Activated CD4-positive, alpha-beta T cell treated with anti-CD3 and anti-CD28 coated beads, Interleukin-2, amount 50 U/mL, for 48 hours (primary cell): ENCODE results near the gene ZNF189.

Experiments
- DNase-seq, 2 experiments: peaks; one replicate each; pipeline ENCODE4 v3.0.0-alpha.2; 2020

Gene ZNF189

DNA sequence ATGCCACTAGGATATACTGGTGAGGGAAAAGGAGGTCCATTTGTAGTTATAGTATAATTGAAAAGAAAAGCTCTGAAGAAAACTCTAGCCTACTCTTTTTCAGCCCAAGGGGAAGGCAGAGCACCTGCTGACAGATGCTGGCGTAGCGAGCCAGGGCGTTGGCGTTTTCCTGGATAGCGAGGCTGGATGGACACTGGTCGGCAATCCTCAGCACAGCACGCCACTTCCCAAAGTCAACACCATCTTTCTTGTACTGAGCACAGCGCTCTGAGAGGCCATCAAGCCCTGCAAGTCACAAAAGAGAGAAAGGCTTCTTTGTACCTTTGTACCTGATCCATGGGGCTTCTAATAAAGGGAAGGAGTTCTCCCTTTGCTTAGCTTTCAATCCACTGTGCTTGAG lies 28.7 kb downstream of the ZNF189 start:
- no peak for DNase-seq

DNA sequence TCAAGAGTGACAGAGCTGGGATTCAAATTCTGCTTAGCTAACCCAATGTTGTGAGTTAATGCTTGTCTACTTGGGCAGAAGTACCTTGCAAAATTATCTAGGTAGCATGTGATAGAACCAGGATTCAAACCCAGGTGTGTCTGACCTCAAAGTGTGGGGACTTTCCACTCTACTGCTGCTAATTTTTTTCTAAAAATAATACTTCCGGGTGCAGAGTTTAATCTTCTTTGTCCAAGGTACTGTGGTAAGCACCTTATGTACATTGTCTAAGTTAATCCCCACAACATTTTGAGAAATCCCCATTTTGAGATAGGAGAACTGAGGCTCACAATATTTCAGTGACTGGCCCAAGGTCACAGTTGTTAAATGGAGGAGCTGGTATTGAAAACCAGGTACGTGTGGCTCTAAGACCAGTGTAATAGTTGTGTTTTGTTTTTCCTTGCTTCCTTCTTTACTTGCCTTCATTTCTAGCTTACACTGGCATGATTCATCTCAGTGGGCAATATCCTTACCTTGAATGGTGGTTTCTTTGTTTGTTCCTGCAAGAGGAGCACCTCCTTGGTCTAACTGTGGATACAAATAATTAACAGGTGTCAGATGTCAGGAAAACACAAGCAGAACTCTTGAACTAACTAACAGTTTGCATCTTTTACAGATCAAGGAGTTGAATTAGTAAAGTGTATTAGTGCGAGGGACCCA lies 29.5 kb downstream of the ZNF189 start:
- no peak for DNase-seq

DNA sequence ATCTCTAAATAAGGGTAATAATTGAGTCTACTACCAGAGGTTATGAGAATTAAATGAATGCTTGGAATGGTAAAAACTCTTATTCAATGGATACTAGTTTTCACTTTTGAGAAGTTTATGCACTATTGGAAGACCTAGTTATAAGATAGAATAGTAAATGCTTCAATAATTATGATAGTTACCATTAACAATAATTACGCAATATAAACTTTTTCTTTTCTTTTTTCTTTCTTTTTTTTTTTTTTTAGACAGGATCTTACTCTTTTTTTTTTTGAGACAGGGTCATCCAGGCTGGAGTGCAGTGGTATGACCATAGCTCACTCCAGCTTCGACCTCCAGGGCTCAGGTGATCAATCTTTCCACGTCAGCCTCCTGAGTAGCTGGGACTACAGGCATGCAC lies 30.3 kb downstream of the ZNF189 start:
- DNase-seq = no peak

DNA sequence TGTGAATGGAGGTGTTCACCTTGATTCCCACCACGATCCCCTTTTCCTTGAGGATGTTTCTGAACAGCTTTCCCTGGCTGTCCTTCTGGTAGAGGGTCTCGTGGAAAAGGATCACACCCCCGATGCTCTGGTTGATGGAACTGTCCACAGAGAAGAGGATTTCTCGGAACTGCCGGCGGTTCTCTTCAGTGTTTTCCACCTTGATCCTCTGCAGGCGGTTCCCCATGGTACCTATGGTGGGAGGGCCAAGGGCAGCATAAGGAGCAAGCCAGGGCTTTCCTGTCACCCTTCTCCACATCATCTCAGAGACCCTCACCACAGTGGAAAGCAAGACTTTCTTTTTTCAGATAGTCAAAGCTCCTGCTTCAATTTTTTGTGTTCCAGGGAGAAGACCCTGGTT lies 31.1 kb downstream of the ZNF189 start:
- DNase-seq = no peak

DNA sequence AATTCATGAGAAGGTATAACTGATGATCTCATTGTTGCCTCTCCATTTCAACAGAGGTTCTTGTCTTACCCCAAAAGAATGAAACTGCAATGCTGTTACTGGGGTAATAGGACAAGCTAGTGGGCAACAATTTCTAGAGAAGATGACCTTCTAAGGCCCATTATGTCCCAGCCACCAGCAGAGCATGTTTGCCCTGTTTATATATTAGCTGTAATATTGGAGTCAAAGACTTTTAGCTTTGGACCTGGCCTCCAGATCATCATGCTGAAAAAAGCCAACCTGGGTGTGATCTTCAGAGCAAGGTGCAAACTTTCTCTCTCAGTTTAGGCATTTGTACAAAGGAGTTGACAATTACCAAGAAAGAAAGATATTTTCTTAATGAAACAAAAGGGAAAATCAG lies 33.5 kb downstream of the ZNF189 start:
- DNase-seq = no peak

DNA sequence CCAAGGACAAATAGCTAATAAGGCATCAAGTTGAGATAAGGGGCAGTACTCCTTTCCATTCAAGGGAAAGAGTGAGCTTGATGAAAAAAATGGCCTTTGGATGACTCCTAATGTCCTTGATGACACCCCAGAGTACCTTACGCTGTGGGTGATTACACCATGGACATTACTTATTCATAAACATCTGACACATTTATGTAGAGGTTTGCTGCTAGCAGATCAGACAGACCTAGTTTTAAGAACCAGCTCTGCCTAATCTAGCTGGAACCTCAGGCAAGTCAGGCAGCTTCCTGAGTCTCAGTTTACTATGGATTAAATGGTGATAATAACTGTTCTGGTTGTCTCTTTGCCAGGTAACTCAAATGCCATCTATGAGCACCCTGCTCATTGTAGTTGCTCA lies 34.1 kb downstream of the ZNF189 start:
- DNase-seq = no peak

DNA sequence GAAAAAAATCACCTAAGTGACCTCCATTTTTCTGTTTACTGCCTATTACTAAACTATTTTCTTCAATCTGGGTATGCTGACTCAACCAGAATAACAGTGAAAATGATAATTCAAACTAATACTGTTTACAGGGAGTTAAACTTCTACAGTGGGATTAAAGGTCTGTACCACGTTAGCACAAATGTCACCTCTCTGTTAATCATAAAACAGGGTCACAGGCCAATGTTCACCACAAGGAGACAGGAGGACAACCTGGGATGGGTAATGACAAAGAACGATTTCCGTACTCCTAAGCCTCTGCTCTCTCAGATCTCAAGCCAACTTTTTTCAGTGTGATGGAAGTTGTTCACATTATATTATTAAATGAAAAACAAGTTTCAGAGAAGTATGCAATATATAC lies 34.6 kb downstream of the ZNF189 start:
- no peak for DNase-seq

DNA sequence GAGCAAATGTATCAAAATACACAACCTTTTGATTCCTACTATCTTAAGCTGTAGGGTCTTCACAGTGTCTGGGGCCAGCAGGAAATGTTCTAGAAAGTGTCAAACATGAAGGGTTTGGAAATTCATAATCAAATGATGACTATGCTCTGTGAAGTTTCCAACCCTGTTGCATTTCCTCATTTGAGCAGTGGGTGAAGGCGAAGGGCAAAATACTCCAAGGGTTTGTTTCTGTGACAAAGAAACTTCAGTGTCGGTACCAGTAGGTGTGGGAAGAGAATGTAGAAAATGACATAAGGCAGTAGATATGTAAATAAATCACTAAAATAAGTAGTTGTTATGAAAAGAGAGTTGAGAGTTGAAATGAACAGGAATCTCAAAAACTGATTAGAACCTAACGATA lies 36.3 kb downstream of the ZNF189 start:
- no peak for DNase-seq

DNA sequence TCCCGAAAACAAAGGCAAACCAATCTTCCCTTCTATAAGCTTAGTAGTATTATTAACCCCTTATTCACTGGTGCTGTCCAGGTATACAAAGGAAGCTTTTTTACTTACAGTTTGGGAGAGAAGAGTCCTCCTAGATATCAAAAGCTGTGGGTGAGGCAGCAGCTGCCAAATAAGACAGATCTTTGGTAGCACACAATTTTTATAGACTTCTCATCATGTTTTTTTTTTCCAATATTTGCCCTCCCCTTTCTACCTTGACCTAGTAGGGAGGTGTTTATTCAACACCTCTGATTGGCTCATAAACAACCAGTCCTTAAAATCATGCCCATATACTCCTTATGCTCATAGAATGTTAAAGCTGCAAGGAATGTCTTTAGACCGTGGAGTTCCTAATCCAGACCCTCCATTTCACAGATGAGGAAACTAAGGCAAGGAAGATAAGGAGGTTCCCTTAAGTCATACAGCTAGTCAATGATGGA lies 37.0 kb downstream of the ZNF189 start, which contains the start of gene ALDOB:
Gene ALDOB (minus strand): TSS at position 174 of the 479 bp plus-strand sequence. CDS start 4,887 bp downstream, outside the sequence.
- DNase-seq = no peak

DNA sequence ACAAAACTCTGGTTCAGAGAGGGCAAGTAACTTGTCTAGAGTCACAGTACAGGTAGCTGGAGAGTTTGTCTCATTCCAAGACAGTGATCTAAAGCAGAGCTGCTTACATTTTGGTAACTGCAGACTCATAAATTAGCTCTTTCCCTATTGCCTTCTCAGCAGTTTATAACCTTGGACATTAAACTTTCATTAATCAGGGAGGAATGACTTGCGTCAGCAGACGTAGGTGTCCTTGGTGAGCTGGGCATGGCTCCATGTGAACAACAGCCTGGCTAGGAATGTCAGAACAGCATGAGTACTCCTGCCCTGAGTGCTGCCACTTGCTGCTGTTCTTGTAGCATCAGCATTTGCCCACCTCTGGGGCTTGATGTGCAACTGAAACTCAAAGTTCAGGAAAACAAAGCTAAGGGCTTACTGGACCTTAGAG lies 39.2 kb downstream of the ZNF189 start:
- DNase-seq = no peak

DNA sequence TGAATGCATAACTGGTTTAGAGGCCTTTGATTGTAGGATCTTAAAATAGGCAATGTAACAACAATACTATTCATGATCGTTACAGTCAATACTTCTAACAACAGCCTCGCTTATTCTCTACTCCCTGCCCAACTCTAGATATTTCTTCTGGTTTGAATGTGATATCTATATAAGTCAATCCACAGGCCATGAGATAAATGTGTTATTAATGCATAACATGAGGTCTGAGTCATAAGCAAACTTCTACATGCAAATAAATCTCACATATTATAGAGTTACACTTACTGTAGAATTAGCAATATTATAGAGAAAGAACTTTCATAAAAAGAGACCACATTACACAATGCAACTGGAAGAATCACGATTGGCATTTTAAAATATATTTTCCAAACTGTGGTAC lies 39.9 kb downstream of the ZNF189 start:
- DNase-seq = no peak

DNA sequence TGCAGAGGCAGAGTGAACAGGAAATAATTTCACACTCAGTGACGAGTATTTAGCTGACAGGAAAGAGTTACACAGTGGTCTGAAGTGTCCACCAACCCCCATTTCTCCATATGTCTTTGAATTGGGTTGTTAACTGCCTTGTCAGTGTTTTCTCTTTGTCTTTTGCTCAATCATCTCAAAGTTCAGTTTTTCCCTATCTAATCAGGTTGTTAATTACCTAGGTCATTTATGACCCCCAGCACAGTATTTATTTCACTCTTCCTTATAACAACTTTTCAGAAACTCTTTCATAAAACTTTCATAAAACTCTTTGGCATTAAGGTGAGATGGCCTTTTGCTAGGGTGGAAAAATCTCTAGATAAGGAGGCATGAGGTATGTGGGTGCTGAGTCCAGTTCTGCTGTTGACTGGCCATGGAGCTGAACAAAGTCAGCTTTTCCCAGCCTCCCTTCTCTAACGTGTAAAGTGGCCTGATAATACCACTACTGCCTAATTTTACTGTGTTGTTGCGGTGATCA lies 42.1 kb downstream of the ZNF189 start:
- DNase-seq = no peak

DNA sequence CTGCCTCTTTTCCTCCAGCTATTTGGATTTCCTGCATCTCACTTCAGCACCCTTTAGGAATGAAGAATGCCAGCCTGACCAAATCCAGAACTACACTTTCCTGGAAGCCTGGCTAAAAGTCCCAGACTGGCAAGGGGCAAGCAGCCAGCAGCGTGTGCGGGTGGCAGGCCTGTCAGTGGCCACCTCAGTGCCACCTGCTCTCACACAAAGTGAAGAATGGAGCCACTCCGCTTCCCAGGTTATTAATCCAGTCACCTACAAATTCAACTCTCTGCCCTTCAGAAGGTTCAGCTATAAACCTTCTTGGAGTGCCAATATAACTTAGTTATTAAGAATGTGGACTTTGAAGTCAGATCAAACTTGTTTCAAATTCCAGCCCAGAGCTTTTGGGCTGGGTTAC lies 43.7 kb downstream of the ZNF189 start:
- no peak for DNase-seq

DNA sequence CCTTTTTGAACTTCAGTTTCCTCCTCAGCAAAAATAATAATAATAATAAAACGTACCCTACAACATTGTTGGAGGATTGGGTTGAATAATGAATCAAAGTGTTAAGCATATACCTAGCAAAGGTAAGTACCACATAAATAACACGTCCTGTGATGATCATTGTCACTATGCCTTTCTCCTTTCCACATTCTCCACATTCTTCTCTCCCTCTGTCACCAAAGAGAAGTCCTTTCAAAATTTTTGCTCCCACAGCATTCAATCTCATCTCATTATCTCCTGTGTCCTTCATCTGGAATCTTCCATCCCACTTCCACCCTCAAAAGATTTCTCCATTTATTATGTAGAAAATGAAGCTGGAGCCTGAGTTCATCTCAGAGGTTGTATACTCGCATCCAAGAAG lies 44.1 kb downstream of the ZNF189 start:
- no peak for DNase-seq

DNA sequence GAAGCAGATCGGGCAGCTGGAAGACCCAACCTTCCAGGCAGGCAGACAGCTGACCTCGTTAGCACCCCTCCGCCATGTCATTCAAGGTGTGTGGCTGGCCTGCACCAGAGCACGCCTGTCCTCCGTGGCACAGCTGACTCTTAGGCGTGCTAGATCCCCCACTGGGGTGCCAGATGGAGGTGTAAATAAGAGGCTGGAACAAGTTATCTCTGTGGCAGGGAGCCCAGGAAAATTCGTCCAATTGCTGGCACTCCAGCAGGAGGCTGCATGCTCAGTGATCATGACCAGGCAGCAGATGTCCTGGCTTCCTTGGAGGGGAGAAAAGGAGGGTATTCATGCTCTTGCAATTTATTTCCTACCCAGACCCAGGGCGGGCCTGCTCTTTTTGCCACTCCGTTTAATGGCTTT lies 44.7 kb downstream of the ZNF189 start:
- no peak for DNase-seq

DNA sequence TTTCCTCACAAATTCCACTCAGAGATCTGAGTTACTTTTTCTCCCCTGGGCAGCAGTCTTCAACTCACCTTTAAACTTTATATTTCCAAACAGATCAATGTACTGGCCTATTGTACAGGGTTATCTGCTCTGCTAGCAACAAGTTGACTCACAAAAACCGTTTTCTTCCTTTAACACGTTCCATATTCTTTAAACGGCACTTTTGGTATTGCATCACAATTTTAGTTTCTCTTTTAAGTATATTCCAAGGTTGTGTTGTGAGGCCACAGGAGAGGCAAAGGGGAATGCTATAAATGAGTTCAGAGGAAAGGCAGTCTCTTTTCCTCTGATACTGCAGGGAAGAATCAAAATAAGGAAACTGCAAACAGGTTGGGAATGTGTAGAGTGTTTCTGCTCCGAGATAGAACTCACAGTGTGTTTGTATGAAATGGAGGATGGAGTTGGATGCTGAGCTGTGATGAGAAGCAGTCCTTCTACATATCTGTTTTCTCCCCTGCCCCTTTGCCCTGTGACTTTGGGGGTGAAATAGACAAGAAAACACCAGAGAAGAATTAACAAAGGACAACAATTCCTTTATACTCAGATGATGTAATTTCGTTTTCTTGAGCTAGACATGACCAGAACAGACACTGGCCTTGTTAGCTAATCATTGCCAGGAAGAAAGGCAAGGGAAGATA lies 46.8 kb downstream of the ZNF189 start:
- no peak for DNase-seq

DNA sequence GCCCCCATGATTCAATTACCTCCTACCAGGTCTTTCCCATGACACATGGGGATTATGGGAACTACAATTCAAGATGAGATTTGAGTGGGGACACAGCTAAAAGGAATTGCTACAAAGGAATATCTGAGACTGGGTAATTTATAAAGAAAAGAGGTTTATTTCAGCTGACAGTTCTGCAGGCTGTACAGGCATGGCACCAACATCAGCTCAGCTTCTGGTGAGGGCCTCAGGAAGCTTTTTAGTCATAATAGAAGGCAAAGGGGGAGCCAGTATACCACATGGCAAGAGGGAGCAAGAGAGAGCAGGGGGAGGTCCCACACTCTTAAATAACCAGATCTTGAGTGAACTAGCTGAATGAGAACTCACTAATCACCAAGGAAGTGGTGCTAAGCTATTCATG lies 48.1 kb downstream of the ZNF189 start:
- no peak for DNase-seq

DNA sequence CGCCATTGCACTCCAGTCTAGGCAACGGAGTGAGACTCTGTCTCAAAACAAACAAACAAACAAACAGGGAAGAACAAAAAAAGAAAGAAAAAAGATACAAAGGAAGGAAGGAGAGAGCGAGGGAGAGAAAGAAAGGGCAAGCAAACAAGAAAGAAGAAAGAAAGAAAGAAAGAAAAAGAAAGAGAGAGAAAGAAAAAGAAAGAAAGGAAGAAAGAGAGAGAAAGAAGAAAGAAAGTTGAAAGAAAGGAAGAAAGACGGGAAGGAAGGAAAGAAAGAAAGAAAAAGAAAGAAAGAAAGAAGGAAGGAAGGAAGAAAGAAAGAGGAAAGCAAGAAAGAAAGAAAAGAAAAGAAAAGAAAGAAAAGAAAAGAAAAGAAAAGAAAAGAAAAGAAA lies 50.0 kb downstream of the ZNF189 start:
- DNase-seq = no peak

DNA sequence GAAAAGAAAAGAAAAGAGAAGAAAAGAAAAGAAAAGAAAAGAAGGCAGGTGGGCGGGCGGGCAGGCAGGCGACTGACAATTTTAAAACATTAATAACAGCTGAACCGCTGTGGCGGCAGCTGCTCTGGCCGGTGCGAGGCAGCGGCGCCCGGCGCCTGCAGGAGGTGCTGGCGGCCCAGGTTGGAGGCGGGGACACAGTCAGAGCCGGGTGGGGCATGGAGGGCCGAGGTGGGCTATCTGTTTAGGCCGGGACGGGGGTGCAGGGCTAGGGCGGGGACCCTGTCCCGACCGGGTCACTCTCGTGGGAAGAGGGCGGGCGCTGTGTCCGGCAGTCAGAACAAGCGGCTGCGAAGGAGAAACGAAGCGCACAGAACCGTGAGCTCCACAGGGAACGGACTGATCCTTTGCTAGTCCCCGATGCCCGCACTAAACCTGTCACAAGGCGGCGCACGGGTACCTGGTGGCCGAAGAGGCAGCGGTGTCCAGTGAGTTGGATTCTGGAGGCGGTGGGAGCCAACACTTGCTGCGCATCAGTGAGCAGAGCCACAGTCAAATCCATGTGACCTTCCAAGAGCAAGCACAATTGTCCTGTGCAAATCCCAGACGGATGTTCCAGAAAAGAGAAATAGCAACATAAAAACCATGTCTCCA lies 50.5 kb downstream of the ZNF189 start:
- peak; percentile 51 to 61 for DNase-seq

DNA sequence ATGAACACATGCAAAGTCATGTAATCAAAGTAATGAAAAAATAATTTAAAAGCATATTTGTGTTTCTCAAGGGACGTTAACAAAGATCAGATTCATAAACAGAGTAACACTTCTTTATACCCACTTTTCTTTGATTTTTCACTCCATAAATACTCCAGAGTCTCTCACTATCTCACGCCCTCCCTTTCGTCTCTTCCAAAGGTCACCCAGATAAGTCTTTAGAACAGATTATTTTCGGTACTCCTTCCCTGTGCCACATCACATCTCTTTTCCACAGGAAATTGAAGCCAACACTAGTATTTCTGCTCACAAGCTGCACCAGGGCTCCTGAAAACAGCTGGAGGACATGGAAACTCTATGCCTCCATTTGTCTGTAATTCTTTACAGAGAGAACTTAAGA lies 52.3 kb downstream of the ZNF189 start:
- DNase-seq = no peak

DNA sequence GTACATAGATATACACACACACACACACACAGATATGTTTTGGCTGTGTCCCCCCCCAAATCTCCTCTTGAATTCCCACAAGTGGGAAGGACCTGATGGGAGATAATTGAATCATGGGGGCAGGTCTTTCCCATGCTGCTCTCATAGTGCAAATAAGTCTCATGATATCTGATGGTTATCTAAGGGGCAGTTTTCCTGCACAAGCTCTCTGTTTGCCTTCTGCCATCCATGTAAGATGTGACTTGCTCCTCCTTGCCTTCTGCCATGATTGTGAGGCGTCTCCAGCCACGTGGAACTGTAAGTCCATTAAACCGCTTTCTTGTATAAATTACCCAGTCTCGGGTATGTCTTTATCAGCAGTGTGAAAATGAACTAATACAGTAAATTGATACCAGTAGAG lies 52.8 kb downstream of the ZNF189 start:
- DNase-seq = no peak

DNA sequence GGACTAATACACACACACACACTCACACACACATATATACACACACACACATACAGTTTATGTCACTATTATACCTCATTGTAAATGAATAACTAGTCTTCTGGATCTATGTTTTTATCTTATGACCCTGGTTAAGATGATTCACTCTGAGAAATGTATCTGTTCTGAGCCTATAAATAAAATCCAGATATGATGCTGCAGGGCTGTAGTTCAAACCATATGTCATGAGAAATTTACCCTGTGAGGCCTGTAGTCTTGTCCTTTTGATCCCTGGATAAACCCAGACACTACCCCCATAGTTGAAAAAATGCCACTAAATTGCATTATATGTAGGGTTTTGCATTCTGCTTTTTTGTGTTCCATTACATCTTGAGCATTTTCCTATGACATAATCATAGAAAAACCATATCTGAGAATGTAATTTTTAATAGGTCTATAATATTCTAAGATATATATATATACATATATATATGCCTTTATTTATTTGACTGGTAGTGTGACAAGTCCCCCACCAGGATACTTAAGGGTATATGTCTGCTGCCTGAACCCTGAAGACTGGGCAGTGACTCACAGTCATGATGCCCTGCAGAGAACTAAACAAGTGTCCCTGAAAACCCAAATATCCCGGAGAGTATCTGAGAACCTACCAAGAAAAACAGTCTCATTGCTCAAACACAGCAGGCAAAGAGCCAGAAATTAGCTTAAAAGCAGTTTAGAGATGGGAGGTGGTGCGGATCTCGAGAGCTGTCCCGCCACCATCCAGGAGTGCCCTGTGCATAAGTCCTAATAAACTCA lies 55.3 kb downstream of the ZNF189 start:
- no peak for DNase-seq

DNA sequence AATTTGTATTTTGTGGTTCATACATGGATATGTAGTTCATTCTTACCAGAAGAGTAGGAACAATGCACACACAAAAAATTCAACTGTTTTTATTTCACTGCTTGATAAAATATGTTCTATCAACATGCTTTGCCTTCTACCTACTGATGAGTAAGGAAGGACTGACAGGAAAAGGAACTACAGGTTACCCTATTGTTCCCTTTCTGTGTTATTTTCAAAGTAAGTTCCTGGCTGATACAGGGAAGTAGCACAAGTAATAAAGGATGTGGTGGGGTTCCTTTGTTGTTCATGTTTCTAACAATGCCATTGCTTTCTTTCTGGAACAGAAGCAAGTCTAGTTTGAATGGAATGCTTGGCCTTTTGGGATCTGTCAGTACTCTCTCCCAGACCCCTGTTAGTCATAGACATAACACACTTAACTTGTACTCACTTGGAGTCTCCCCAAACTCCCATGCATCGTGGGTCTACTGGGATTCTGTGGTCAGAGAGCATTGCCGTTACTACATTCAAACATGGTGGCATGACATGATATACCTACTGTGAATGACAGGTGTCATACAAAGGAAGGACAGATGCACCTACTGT lies 57.1 kb downstream of the ZNF189 start:
- no peak for DNase-seq
